Measurements from ENCODE around the gene PRKG1. TPM values are rescaled to one million over a fixed set of nuclear protein-coding genes. Genes with fewer than 3 reads are reported as not detected.

PRKG1 gene
- total and polyA plus RNA-seq, 2 experiments from 2014 or later: 18.2 to 21.1 TPM

DNA sequence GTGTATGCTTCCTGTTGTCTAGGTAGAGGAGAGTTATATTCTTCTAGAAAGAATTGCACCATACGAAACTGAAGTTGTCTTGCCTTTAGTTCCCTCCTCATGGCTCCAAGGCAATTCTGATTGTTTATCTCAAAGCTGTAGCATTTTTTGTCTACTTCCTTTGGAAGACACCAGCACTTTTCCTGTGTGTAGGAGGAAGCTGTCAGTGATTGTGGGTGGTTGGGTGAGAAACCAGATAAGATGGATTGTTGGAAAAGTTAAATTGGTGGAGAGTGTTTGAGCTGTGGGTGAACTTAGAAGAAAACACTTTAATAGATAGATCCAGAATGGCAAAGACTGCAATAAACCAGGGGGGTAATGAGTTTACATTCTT is 637.2 kb downstream of the PRKG1 start:
- no peak overlapping the region for H3K27ac Mint-ChIP-seq

More for the DNA sequence above, 637.2 kb downstream of the PRKG1 start:
- Histone ChIP-seq H3K36me3 (ENCODE audit: insufficient read depth) (no peaks in the 10 kb centered on the region), H3K79me2 (replicated peaks; ENCODE audit: insufficient read depth) (no peaks in the 10 kb centered on the region), H3K27me3 (ENCODE audit: insufficient read depth) (no peaks in the 10 kb centered on the region), H3K4me1 (ENCODE audit: insufficient read depth) (peaks cover 8% of the 10 kb centered on the region), H3K4me2 (no peak overlapping the region), H2AFZ (no peak overlapping the region), H4K20me1 (replicated peaks; ENCODE audit: insufficient read depth) (no peaks in the 10 kb centered on the region), H3K27ac (ENCODE audit: low read depth) (no peak overlapping the region), H3F3A (replicated peaks; ENCODE audit: low read depth) (no peaks in the 10 kb centered on the region), H3K9me2 (ENCODE audit: insufficient read depth) (no peaks in the 10 kb centered on the region; the same call in 1 of the 2 replicates), H3K4me3 (no peak overlapping the region)
- peaks cover 17% of the 10 kb centered on the region for H3K4me1 Mint-ChIP-seq
- no peak overlapping the region for H3K4me3 Mint-ChIP-seq
- TF ChIP-seq, protein P1, sequence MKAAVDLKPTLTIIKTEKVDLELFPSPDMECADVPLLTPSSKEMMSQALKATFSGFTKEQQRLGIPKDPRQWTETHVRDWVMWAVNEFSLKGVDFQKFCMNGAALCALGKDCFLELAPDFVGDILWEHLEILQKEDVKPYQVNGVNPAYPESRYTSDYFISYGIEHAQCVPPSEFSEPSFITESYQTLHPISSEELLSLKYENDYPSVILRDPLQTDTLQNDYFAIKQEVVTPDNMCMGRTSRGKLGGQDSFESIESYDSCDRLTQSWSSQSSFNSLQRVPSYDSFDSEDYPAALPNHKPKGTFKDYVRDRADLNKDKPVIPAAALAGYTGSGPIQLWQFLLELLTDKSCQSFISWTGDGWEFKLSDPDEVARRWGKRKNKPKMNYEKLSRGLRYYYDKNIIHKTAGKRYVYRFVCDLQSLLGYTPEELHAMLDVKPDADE (IDR thresholded peaks at IDR 0.05): no peak
- TF ChIP-seq EZH2phosphoT487 (IDR thresholded peaks at IDR 0.05; ENCODE audit: unreplicated experiment) (no peak), JUNB (IDR thresholded peaks at IDR 0.05; ENCODE audit: unreplicated experiment) (no peak), ZNF114 (CRISPR knock-in tag; IDR thresholded peaks at IDR 0.05) (no peak), ZNF331 (CRISPR knock-in tag; IDR thresholded peaks at IDR 0.05; ENCODE audit: low read depth) (no peak), EZH2 (IDR thresholded peaks at IDR 0.05; ENCODE audit: low read depth, unreplicated experiment) (no peak), CREB1 (CRISPR knock-in tag; IDR thresholded peaks at IDR 0.05; ENCODE audit: low read depth) (no peak), REST (IDR thresholded peaks at IDR 0.05; ENCODE audit: unreplicated experiment) (no peak), STAT1 (IDR thresholded peaks at IDR 0.05; ENCODE audit: unreplicated experiment) (no peak), POLR2AphosphoS5 (IDR thresholded peaks at IDR 0.05; ENCODE audit: low read depth) (no peak), NANOG (IDR thresholded peaks at IDR 0.05; ENCODE audit: borderline replicate concordance) (no peak)
- TF ChIP-seq, protein P2, sequence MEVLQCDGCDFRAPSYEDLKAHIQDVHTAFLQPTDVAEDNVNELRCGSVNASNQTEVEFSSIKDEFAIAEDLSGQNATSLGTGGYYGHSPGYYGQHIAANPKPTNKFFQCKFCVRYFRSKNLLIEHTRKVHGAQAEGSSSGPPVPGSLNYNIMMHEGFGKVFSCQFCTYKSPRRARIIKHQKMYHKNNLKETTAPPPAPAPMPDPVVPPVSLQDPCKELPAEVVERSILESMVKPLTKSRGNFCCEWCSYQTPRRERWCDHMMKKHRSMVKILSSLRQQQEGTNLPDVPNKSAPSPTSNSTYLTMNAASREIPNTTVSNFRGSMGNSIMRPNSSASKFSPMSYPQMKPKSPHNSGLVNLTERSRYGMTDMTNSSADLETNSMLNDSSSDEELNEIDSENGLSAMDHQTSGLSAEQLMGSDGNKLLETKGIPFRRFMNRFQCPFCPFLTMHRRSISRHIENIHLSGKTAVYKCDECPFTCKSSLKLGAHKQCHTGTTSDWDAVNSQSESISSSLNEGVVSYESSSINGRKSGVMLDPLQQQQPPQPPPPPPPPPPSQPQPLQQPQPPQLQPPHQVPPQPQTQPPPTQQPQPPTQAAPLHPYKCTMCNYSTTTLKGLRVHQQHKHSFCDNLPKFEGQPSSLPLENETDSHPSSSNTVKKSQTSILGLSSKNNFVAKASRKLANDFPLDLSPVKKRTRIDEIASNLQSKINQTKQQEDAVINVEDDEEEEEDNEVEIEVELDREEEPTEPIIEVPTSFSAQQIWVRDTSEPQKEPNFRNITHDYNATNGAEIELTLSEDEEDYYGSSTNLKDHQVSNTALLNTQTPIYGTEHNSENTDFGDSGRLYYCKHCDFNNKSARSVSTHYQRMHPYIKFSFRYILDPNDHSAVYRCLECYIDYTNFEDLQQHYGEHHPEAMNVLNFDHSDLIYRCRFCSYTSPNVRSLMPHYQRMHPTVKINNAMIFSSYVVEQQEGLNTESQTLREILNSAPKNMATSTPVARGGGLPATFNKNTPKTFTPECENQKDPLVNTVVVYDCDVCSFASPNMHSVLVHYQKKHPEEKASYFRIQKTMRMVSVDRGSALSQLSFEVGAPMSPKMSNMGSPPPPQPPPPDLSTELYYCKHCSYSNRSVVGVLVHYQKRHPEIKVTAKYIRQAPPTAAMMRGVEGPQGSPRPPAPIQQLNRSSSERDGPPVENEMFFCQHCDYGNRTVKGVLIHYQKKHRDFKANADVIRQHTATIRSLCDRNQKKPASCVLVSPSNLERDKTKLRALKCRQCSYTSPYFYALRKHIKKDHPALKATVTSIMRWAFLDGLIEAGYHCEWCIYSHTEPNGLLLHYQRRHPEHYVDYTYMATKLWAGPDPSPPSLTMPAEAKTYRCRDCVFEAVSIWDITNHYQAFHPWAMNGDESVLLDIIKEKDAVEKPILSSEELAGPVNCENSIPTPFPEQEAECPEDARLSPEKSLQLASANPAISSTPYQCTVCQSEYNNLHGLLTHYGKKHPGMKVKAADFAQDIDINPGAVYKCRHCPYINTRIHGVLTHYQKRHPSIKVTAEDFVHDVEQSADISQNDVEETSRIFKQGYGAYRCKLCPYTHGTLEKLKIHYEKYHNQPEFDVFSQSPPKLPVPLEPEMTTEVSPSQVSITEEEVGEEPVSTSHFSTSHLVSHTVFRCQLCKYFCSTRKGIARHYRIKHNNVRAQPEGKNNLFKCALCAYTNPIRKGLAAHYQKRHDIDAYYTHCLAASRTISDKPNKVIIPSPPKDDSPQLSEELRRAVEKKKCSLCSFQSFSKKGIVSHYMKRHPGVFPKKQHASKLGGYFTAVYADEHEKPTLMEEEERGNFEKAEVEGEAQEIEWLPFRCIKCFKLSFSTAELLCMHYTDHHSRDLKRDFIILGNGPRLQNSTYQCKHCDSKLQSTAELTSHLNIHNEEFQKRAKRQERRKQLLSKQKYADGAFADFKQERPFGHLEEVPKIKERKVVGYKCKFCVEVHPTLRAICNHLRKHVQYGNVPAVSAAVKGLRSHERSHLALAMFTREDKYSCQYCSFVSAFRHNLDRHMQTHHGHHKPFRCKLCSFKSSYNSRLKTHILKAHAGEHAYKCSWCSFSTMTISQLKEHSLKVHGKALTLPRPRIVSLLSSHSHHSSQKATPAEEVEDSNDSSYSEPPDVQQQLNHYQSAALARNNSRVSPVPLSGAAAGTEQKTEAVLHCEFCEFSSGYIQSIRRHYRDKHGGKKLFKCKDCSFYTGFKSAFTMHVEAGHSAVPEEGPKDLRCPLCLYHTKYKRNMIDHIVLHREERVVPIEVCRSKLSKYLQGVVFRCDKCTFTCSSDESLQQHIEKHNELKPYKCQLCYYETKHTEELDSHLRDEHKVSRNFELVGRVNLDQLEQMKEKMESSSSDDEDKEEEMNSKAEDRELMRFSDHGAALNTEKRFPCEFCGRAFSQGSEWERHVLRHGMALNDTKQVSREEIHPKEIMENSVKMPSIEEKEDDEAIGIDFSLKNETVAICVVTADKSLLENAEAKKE (CRISPR knock-in tag; IDR thresholded peaks at IDR 0.05): no peak
- H3K36me3 Mint-ChIP-seq (ENCODE audit: low read depth): no peaks in the 10 kb centered on the region
- ATAC-seq (no peak), DNase-seq (ENCODE audit: low spot score) (no peak)
- H3K27me3 Mint-ChIP-seq (ENCODE audit: insufficient read depth, low read depth, poor library complexity): no peaks in the 10 kb centered on the region
- H3K9me3 Mint-ChIP-seq: no peaks in the 10 kb centered on the region

All from GM23338 (cell line).